WTC11 (cell line): ENCODE results near the gene PTPRG. TPM values are rescaled to one million over a fixed set of nuclear protein-coding genes. Genes with fewer than 3 reads are reported as not detected.

Source experiments
- ATAC-seq: fragments of 200-7000 bp; cut with Tn5 transposase; 2 replicates; pipeline ENCODE4 v1.10.0; 2021; ENCODE audit warnings: mild to moderate bottlenecking, moderate library complexity
- CTCF ChIA-PET: fragments of 300-600 bp; sonication (Branson Sonifier 250); formaldehyde crosslinking; loops from one replicate; lab custom pipeline; 2021; ENCODE audit warnings: antibody characterized with exemption; lab: Charles Lee
- POLR2A ChIA-PET: fragments of 350-600 bp; sonication (Branson Sonifier 250); formaldehyde crosslinking; loops from one replicate; lab custom pipeline; 2021; ENCODE audit warnings: antibody characterized with exemption; lab: Charles Lee
- DNase-seq: peaks from one replicate; pipeline ENCODE4 v3.0.0; 2021; ENCODE audit warnings: low spot score
- H3K27ac Mint-ChIP-seq: 2 replicates; pipeline ENCODE4 v1.8.0; 2021; ENCODE audit warnings: mixed read lengths
- H3K27me3 Mint-ChIP-seq: 2 replicates; pipeline ENCODE4 v1.8.0; 2021; ENCODE audit warnings: low read depth, mild to moderate bottlenecking, moderate library complexity, mixed read lengths
- H3K36me3 Mint-ChIP-seq: 2 replicates; pipeline ENCODE4 v1.8.0; 2021; ENCODE audit warnings: mixed read lengths
- H3K4me1 Mint-ChIP-seq: 2 replicates; pipeline ENCODE4 v1.8.0; 2022; ENCODE audit warnings: mixed read lengths
- H3K4me3 Mint-ChIP-seq: 2 replicates; pipeline ENCODE4 v1.8.0; 2021; ENCODE audit warnings: mild to moderate bottlenecking, moderate library complexity, mixed read lengths
- H3K9me3 Mint-ChIP-seq: 2 replicates; pipeline ENCODE4 v1.8.0; 2021; ENCODE audit warnings: mixed read lengths
- ATF1 ChIP-seq: sonication (generic); formaldehyde crosslinking; IDR thresholded peaks from 2 replicates; pipeline ENCODE4 v1.8.1; 2023; ENCODE audit warnings: mild to moderate bottlenecking, moderate library complexity, missing genetic modification reagents
- CREM ChIP-seq: sonication (generic); formaldehyde crosslinking; IDR thresholded peaks from 2 replicates; pipeline ENCODE4 v1.8.1; 2022; ENCODE audit warnings: mild to moderate bottlenecking, missing genetic modification reagents, moderate library complexity
- ELF4 ChIP-seq: sonication (generic); formaldehyde crosslinking; IDR thresholded peaks from 2 replicates; pipeline ENCODE4 v1.8.1; 2022; ENCODE audit warnings: low read depth, mild to moderate bottlenecking, moderate library complexity, missing genetic modification reagents
- EMX1 ChIP-seq: fragments of 250-450 bp; sonication (Bioruptor Pico); IDR thresholded peaks from 2 replicates; pipeline ENCODE4 v1.8.0; 2021; ENCODE audit warnings: mild to moderate bottlenecking
- ETV6 ChIP-seq: sonication (generic); formaldehyde crosslinking; IDR thresholded peaks from 2 replicates; pipeline ENCODE4 v1.8.1; 2022; ENCODE audit warnings: mild to moderate bottlenecking, missing genetic modification reagents
- GTF2I ChIP-seq: fragments of 250-450 bp; sonication (Bioruptor Pico); conservative IDR thresholded peaks from 2 replicates; pipeline ENCODE4 v1.4.0; 2021; ENCODE audit warnings: mild to moderate bottlenecking
- JUN ChIP-seq: sonication (generic); formaldehyde crosslinking; IDR thresholded peaks from 2 replicates; pipeline ENCODE4 v1.8.0; 2023; ENCODE audit warnings: mild to moderate bottlenecking, missing genetic modification reagents
- MYBL2 ChIP-seq: sonication (generic); formaldehyde crosslinking; IDR thresholded peaks from 2 replicates; pipeline ENCODE4 v1.8.1; 2023; ENCODE audit warnings: mild to moderate bottlenecking, moderate library complexity, missing genetic modification reagents
- NFATC4 ChIP-seq: fragments of 250-450 bp; sonication (Bioruptor Pico); IDR thresholded peaks from 2 replicates; pipeline ENCODE4 v1.9.0; 2021; ENCODE audit warnings: mild to moderate bottlenecking
- SMAD4 ChIP-seq: sonication (generic); formaldehyde crosslinking; IDR thresholded peaks from 2 replicates; pipeline ENCODE4 v1.8.0; 2022; ENCODE audit warnings: mild to moderate bottlenecking, missing genetic modification reagents
- SOX15 ChIP-seq: fragments of 250-450 bp; sonication (Bioruptor Pico); IDR thresholded peaks from 2 replicates; pipeline ENCODE4 v1.9.0; 2021; ENCODE audit warnings: mild to moderate bottlenecking
- TEAD1 ChIP-seq: sonication (generic); formaldehyde crosslinking; IDR thresholded peaks from 2 replicates; pipeline ENCODE4 v1.8.0; 2022; ENCODE audit warnings: mild to moderate bottlenecking, missing genetic modification reagents
- ZBTB21 ChIP-seq: sonication (generic); formaldehyde crosslinking; IDR thresholded peaks from 2 replicates; pipeline ENCODE4 v1.8.1; 2023; ENCODE audit warnings: mild to moderate bottlenecking, missing genetic modification reagents, borderline replicate concordance
- ZNF138 ChIP-seq: sonication (generic); formaldehyde crosslinking; conservative IDR thresholded peaks from 2 replicates; pipeline ENCODE4 v1.8.1; 2022; ENCODE audit warnings: mild to moderate bottlenecking, moderate library complexity, missing genetic modification reagents
- ZNF219 ChIP-seq: sonication (generic); formaldehyde crosslinking; IDR thresholded peaks from 2 replicates; pipeline ENCODE4 v1.8.0; 2023; ENCODE audit warnings: missing genetic modification reagents, mild to moderate bottlenecking, borderline replicate concordance
- ZNF263 ChIP-seq: sonication (generic); formaldehyde crosslinking; IDR thresholded peaks from 2 replicates; pipeline ENCODE4 v1.8.1; 2022; ENCODE audit warnings: low read depth, mild to moderate bottlenecking, moderate library complexity, missing genetic modification reagents
- ZNF416 ChIP-seq: fragments of 250-450 bp; sonication (Bioruptor Pico); IDR thresholded peaks from 2 replicates; pipeline ENCODE4 v1.9.0; 2021; ENCODE audit warnings: mild to moderate bottlenecking, inconsistent platforms
- ZNF423 ChIP-seq: fragments of 250-450 bp; sonication (Bioruptor Pico); IDR thresholded peaks from 2 replicates; pipeline ENCODE4 v2.1.2; 2022; ENCODE audit warnings: mild to moderate bottlenecking, moderate library complexity
- ZNF671 ChIP-seq: fragments of 250-450 bp; sonication (Bioruptor Pico); IDR thresholded peaks from 2 replicates; pipeline ENCODE4 v1.8.0; 2021; ENCODE audit warnings: mild to moderate bottlenecking
- total RNA-seq: library from RNA; stranded (reverse); gene quantifications from 3 replicates; pipeline ENCODE4 v1.2.3, GENCODE V29; 2021
- TF ChIP-seq, protein P1 (sequence below): sonication (generic); formaldehyde crosslinking; IDR thresholded peaks from 2 replicates; pipeline ENCODE4 v1.8.1; 2023; ENCODE audit warnings: mild to moderate bottlenecking, missing genetic modification reagents, moderate library complexity
- TF ChIP-seq, protein P2 (sequence below): fragments of 250-450 bp; sonication (Bioruptor Pico); conservative IDR thresholded peaks from 2 replicates; pipeline ENCODE4 v1.9.0; 2021; ENCODE audit warnings: mild to moderate bottlenecking
- TF ChIP-seq, protein P3 (sequence below): sonication (generic); formaldehyde crosslinking; IDR thresholded peaks from 2 replicates; pipeline ENCODE4 v1.8.1; 2022; ENCODE audit warnings: missing genetic modification reagents, borderline replicate concordance
- TF ChIP-seq, protein P4 (sequence below): sonication (generic); formaldehyde crosslinking; IDR thresholded peaks from 2 replicates; pipeline ENCODE4 v1.8.0; 2022; ENCODE audit warnings: mild to moderate bottlenecking, missing genetic modification reagents
- TF ChIP-seq, protein P5 (sequence below): sonication (generic); formaldehyde crosslinking; IDR thresholded peaks from 2 replicates; pipeline ENCODE4 v1.8.0; 2023; ENCODE audit warnings: missing genetic modification reagents

The PTPRG gene
- total RNA-seq, 1 experiment from 2014 or later, result 106 TPM

DNA sequence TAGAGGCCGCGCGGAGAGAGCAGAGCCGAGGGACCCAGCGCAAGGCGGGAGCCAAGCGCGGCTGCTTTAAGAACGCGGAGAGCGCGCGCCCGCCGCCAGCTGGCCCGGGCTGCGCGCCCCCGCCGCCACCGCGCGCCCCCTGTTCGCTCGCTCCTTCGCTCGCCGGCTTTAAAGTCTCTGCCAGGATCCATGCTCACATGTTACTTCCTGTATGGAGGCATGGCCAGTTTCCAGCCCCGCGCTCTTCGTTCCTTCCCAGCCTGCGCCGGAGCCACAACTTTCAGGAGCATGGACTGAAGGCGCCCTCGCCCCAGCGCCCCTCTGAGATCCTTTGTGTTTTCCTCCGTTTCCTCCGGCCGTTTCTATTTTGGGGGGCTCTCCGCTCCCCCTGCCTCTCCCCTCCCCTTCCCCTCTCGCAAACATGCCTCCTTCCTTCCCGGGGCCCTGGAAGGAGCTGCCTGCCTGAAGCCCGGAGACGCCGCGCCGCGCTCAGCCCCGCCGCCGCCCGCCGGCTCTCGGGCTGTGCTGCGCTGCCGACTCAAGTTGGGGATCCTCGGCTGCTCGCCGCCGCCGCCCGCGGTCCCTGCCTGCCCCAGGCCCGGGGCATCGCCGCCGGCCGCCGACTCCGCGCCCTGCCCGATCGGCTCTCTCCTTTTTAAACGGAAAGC is at the start of gene PTPRG (continued):
- TF ChIP-seq NFATC4 (no peak), ELF4 (no peak), CREM (CRISPR knock-in tag) (peak; percentile 53; the same call in 1 of the 2 replicates), ZNF671 (CRISPR knock-in tag) (no peak), JUN (no peak), SMAD4 (no peak), TEAD1 (CRISPR knock-in tag) (no peak; the same call in 1 of the 2 replicates), ZNF416 (CRISPR knock-in tag) (no peak), ZNF219 (CRISPR knock-in tag) (0 out of 2 replicates have a peak, but pooled peaks have one; percentile 43), ZBTB21 (no peak), ZNF263 (CRISPR knock-in tag) (no peak), ETV6 (CRISPR knock-in tag) (peak; percentile 38; the same call in 1 of the 2 replicates), SOX15 (CRISPR knock-in tag) (no peak), ZNF138 (peak; percentile 56; the same call in 1 of the 2 replicates), EMX1 (CRISPR knock-in tag) (no peak), ATF1 (CRISPR knock-in tag) (no peak)
- TF ChIP-seq, protein P1, sequence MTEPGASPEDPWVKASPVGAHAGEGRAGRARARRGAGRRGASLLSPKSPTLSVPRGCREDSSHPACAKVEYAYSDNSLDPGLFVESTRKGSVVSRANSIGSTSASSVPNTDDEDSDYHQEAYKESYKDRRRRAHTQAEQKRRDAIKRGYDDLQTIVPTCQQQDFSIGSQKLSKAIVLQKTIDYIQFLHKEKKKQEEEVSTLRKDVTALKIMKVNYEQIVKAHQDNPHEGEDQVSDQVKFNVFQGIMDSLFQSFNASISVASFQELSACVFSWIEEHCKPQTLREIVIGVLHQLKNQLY (CRISPR knock-in tag), result no peak
- TF ChIP-seq, protein P2, sequence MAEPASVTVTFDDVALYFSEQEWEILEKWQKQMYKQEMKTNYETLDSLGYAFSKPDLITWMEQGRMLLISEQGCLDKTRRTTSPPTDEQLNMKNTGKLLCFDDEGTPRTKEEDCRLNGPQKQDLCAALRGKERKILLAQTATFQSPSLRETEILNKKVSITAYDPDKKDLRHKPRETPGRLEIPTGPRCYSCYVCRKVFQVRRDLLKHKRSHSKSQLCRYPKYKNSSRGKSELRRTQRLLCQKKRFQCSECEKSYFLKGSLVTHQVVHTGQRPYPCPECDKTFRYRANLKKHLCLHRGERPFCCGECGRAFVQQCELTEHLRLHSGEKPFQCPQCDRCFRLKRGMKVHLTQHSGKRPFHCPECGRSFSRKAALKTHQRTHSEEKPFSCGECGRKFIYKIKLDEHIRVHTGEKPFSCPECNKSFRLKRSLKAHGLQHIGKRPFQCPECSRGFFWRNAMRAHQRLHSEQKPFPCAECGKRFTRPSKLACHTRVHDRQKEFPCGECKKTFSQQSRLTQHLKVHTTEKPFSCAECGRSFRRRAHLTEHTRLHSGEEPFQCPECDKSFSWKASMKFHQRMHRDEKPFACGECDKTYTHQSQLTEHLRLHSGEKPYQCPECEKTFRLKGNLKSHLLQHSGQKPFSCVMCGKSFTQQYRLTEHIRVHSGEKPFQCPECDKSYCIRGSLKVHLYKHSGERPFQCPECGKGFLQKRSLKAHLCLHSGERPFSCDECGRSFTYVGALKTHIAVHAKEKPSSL, result no peak
- TF ChIP-seq, protein P3, sequence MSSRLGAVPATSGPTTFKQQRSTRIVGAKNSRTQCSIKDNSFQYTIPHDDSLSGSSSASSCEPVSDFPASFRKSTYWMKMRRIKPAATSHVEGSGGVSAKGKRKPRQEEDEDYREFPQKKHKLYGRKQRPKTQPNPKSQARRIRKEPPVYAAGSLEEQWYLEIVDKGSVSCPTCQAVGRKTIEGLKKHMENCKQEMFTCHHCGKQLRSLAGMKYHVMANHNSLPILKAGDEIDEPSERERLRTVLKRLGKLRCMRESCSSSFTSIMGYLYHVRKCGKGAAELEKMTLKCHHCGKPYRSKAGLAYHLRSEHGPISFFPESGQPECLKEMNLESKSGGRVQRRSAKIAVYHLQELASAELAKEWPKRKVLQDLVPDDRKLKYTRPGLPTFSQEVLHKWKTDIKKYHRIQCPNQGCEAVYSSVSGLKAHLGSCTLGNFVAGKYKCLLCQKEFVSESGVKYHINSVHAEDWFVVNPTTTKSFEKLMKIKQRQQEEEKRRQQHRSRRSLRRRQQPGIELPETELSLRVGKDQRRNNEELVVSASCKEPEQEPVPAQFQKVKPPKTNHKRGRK (CRISPR knock-in tag), result no peak

DNA sequence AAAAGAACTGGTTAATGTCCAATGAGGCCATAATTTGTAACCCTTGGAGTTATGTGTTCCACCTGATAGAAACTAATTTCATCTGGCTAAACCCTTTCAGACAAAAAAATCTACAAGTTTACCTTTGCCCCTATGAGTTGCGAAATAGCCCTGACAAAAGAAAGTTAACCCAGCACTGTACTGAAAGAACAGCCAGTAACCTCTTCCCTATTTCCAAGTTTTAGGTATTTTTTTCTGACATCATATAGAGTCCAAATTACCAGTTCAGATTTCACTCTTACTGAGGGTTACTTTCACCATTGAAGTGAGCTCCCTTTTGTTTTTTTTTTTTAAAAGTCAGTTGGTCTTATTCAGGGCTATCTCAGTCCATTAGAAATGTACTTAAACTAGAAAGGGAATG is 42.8 kb upstream of the PTPRG start:
- Mint-ChIP-seq H3K27me3 (no peaks in the 10 kb centered on the region; the same call in none of the 2 replicates), H3K9me3 (peaks cover 23% of the 10 kb centered on the region), H3K36me3 (no peaks in the 10 kb centered on the region), H3K27ac (peak overlapping the region; percentile 31; the same call in 1 of the 2 replicates), H3K4me3 (no peak overlapping the region), H3K4me1 (peaks cover 23% of the 10 kb centered on the region)
- CTCF ChIA-PET, result no interaction called here
- ATAC-seq (no peak), DNase-seq (no peak)
- TF ChIP-seq, protein P4, sequence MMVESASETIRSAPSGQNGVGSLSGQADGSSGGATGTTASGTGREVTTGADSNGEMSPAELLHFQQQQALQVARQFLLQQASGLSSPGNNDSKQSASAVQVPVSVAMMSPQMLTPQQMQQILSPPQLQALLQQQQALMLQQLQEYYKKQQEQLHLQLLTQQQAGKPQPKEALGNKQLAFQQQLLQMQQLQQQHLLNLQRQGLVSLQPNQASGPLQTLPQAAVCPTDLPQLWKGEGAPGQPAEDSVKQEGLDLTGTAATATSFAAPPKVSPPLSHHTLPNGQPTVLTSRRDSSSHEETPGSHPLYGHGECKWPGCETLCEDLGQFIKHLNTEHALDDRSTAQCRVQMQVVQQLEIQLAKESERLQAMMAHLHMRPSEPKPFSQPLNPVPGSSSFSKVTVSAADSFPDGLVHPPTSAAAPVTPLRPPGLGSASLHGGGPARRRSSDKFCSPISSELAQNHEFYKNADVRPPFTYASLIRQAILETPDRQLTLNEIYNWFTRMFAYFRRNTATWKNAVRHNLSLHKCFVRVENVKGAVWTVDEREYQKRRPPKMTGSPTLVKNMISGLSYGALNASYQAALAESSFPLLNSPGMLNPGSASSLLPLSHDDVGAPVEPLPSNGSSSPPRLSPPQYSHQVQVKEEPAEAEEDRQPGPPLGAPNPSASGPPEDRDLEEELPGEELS, result no peak
- TF ChIP-seq, protein P2, result no peak
- no peak for TF ChIP-seq MYBL2
- no peak for TF ChIP-seq ZNF423
- TF ChIP-seq, protein P5, sequence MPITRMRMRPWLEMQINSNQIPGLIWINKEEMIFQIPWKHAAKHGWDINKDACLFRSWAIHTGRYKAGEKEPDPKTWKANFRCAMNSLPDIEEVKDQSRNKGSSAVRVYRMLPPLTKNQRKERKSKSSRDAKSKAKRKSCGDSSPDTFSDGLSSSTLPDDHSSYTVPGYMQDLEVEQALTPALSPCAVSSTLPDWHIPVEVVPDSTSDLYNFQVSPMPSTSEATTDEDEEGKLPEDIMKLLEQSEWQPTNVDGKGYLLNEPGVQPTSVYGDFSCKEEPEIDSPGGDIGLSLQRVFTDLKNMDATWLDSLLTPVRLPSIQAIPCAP, result no peak
- TF ChIP-seq GTF2I (CRISPR knock-in tag), result no peak
- TF ChIP-seq TEAD1 (CRISPR knock-in tag), result no peak
- POLR2A ChIA-PET, result no interaction called here
